Measurements from ENCODE around the gene STX18.

DNA sequence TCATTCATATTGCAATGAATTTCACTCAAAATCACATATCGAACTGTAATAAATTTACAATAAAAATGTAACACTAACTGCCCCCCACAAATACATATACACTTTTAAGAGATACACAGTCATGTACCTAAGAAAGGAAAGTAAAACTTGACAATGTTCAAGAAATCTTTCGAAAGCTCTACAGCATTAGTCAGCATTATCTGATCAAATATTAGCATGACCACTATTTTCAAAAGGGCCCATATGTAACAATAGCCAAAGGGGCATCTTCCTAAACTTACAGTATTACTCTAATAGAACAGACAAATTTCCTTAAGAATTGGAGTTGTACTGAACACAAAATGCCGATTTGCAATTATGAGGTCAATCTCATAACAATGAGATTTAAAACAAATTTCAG is 51.8 kb downstream of the STX18 start:
- TF ChIP-seq EZH2 (IDR thresholded peaks at IDR 0.05) (no peak), POLR2AphosphoS5 (IDR thresholded peaks at IDR 0.05; ENCODE audit: borderline replicate concordance, low read depth, low read length) (no peak), FOXP2 (optimal IDR thresholded peaks at IDR 0.05; ENCODE audit: control extremely low read depth, extremely low read length, insufficient read depth) (no peak)
